Measurements from ENCODE around the gene DNAJC18.
A peak's percentile ranks its signal among the peaks of the same experiment; 100 is the strongest.
"Not testable (repeated sequence)": the region's sequence is repeated elsewhere in the genome, so short reads cannot be mapped to it uniquely, and the experiment has no call there.

DNAJC18 gene

GRCh38 chr5:139460455-139460854 is 21.1 kb upstream of the DNAJC18 start:
- DNase-seq: no peak

GRCh38 chr5:139459451-139459934 is 20.2 kb upstream of the DNAJC18 start:
- peak; percentile 14 for DNase-seq

DNA sequence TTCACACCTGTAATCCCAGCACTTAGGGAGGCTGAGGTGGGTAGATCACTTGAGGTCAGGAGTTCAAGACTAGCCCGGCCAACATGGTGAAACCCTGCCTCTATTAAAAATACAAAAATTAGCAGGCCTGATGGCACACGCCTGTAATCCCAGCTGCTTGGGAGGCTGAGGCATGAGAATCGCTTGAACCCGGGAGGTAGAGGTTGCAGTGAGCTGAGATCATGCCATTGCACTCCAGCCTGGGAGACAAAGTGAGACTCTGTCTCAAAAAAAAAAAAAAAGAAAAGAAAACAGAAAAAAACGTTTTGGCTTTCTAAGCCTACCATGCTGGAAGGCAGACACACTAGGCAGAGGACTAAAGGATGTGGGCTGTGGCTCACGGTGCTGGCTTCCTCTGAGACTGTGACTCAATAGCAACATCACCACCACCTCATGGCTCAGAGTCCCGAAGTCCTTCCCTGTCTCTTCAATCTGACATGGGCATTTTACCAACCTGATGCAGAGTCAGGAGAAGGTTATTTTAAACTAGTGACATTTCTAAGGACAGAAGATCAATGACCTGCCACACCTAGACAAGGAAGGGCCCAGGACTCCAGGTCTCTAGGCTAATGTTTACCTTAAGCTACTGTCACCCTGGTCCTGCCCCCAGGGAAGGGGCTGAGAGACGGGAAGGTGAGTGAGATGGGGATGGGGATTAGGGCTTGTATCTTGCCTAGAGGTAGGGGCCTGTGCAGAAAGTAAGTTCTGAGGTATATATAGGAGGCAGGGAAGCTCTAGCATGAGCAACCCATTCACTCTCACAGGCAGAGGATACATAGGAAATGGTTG is 19.5 kb upstream of the DNAJC18 start:
- DNase-seq: no peak

- DNase-seq: no peak
Measured at GRCh38 chr5:139457653-139458306, 18.5 kb upstream of the DNAJC18 start.

DNA sequence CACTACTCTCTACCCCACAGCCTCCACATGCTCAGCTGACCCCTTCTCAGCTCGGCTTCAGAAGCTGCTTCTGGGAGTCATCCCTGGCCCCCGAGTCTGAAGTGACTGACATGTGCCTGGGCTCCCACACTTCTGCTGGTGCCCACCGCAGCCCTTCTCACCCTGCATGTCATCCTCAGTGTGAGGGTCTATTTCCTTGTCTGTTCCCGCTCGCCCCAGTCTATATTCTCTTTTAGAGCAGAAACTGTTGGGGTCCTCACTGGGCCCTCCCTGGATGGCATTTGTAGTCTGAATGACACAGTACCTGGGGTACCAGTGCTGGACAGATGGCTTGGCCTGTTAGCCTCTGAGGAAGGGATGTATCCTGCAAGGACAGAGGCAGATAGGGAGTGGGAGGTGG is 17.9 kb upstream of the DNAJC18 start:
- no peak for DNase-seq

GRCh38 chr5:139456776-139457175 is 17.5 kb upstream of the DNAJC18 start:
- DNase-seq: no peak

GRCh38 chr5:139454568-139455290 is 15.4 kb upstream of the DNAJC18 start:
- no peak for DNase-seq

DNA sequence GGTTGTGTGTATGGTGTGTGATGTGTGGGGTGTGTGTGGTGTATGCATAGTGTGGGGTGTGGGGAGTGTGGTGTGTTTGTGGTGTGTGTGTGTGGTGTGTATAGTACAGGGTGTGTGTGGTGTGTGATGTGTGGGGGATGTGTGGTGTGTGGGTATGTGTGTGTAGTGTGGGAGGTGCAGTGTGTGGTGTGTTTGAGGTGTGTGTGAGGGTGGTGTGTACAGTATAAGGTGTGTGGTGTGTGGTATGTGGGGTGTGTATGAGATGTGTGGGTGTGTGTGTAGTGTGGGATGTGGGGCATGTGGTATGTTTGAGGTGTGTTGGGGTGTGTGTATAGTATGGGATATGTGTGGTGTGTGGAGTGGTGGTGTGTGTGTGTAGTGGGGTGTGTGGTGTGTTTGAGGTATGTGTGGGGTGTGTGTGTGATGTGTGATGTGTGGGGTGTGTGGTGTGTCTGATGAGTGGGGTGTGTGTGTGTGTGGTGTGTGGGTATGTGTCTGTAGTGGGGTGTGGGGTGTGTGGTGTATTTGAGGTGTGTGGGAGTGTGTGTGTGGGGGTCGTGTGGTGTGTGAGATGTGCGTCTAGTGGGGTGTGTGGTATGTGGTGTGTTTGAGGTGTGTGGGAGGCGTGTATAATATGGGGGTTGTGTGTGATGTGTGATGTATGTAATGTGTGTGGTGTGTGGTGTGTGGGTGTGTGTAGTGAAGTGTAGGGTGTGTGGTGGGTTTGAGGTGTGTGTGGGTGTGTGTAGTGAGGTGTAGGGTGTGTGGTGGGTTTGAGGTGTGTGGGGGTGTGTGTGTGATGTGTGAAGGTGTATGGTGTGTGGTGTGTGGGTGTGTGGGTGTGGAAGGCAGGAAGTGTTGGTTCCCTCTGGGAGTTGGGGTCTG is 14.6 kb upstream of the DNAJC18 start:
- DNase-seq: no peak

DNA sequence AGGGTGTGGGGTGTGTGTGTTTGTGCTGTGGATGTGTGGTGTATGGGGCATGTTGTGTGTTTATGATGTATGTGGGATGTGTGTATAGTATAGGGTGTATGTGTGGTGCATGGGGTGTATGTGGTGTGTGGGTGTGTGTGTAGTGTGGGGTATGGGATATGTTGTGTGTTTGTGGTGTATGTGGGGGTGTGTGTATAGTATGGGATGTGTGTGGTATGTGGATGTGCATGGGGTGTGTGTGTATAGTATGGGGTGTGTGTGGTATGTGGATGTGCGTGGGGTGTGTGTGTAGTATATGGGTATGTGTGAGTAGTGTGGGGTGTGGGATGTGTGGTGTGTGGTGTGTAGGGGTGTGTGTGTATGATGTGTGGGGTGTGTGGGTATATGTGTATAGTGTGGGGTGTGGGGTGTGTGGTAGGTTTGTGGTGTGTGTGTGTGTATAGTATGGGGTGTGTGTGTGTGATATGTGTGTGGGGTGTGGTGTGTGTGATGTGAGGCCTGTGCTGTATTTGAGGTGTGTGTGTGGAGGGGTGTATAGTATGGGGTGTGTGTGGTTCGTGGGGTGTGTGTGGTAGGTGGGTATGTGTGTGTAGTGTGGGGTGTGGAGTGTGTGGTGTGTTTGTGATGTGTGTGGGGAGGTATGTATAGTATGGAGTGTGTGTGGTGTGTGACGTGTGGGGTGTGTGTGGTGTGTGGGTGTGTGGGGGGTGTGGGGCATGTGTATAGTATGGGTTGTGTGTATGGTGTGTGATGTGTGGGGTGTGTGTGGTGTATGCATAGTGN is 12.7 kb upstream of the DNAJC18 start:
- no peak for DNase-seq

DNA sequence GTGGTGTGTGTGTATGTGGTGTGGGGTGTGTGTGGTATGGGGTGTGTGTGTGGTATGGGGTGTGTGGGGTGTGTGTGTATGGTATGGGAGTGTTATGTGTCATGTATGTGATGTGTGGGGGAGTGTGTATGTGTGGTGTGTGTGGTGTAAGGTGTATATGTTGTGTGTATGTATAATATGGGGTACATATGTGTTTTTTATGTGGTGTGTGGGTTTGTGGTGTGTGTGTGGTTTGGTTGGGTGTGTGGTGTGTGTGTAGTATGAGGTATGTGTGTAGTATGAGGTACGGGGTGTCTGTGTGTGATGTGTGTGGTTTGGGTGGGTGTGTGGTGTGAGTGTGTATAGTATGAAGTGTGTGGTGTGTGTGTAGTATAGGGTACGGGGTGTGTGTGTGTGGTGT is 11.9 kb upstream of the DNAJC18 start:
- DNase-seq: no peak

DNA sequence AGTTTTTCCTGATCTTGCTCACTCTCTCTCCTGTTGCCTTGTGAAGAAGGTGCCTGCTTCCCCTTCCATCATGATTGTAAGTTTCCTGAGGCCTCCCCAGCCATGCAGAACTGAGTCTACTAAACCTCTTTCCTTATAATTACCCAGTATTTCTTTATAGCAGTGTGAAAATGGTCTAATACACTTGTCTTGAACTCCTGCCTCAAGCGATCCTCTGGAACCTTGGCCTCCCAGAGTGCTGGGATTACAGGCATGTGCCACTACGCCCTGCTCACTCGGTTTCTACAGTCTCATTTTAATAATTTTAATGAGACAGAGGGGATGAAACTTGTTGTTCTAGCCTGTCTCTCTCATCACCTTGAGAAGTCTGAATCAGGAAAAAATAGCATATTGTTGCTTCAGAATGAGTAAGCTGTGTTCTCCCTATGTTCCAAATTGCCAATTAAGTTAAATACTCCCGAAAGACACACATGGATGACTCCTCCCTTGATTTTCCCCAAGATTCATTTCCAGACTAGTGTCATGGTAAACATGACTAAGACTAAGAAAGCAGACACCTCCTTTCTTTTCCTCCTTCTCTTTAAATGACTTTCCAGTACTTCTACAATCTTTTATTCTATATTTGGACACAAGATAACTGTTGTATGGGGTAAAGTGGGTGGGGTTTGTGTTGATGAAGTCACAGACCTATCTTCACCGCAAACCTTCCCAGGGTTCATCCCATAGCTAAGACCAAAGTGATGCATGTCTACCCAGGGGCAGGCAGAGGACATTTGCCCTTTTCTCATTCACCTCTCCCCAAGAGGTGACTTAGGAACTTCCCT is 7.8 kb upstream of the DNAJC18 start:
- DNase-seq: no peak

DNA sequence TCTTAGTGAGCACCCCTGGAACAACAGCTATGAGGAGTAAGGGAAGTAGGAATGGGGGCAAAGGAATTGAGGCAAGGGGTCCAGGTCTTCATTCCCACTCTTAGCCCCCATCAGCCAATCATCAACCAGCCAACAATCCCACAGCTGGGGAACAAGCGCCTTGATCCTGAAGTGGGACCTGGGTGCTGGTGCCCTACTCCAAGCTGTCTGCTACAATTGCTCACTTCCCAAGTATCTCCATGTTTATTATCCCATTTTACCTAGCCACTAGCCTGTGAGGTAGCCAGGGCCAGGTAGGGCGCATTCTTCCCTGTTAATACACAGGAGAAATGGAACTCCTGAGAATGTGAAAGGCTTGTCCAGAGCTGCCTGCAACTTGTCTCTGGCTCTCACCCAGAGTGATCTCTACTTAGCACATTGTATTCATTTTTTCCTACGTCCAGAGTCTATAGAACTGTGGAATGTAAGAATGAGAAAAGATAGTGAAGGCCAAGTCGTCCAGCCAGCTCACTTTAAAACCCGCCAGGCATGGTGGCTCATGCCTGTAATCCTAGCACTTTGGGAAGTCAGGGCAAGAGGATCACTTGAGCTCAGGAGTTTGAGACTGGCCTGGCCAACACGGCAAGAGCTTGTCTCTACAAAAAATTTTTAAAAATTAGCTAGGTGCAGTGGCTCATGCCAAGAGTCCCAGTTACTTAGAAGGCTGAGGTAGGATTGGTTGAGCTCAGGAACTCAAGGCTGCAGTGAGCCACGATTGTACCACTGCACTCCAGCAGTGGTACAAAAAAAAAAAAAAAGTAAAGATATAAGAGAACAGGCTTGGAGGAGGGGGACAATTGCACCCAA is 6.2 kb upstream of the DNAJC18 start:
- no peak for DNase-seq

GRCh38 chr5:139443831-139444453 is 4.6 kb upstream of the DNAJC18 start:
- DNase-seq: no peak

DNA sequence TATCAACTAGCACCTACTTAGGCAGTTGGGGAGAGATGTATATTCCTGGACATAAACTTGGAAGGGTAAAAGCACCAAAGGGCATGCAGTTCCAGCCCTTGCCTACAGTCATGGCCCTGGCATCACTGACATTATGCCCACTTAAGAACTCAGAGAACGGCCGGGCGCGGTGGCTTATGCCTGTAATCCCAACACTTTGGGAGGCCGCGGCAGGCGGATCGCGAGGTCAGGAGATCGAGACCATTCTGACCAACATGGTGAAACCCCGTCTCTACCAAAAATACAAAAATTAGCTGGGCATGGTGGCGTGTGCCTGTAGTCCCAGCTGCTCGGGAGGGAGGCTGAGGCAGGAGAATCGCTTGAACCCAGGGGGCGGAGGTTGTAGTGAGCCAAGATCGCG is 1.1 kb upstream of the DNAJC18 start:
- not testable (repeated sequence) for DNase-seq

- DNase-seq: no peak
Measured at GRCh38 chr5:139438707-139439012, 665 bp downstream of the DNAJC18 start.

DNA sequence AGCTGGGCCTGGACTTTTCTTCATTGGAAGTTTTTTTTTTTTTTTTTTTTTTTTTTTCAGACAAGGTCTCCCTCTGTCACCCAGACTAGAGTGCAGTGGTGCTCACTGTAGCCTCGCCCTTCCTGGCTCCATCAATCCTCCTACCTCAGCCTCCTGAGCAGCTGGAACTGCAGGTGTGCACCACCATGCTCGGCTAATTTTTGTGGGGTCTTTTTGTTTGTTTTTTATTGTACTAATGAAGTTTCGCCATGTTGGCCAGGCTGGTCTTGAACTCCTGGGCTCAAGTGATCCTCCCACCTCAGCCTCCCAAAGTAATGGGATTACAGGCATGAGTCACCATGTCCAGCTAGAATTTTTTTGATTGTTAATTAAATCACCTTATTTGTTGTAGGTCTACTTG is 3.6 kb downstream of the DNAJC18 start:
- DNase-seq: no peak

GRCh38 chr5:139431706-139432105 is 7.6 kb downstream of the DNAJC18 start:
- DNase-seq: no peak

DNA sequence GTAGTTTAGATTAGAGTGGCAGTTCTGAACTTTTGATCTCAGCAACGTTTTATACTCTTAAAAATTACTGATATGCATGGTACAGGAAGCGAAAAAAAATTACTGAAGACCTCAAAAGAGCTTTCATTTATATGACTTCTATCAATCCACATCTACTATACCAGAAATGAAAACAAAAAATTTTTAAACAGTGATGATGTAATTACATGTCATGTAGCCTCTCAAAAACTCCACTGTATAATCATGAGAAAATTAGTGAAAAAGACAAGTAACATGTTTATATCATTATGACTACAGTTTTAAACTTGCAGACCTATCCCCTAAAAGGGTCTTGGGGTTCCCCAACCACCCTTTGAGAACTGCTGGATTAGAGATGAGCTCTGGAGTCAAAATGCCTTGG is 9.3 kb downstream of the DNAJC18 start:
- DNase-seq: no peak

DNA sequence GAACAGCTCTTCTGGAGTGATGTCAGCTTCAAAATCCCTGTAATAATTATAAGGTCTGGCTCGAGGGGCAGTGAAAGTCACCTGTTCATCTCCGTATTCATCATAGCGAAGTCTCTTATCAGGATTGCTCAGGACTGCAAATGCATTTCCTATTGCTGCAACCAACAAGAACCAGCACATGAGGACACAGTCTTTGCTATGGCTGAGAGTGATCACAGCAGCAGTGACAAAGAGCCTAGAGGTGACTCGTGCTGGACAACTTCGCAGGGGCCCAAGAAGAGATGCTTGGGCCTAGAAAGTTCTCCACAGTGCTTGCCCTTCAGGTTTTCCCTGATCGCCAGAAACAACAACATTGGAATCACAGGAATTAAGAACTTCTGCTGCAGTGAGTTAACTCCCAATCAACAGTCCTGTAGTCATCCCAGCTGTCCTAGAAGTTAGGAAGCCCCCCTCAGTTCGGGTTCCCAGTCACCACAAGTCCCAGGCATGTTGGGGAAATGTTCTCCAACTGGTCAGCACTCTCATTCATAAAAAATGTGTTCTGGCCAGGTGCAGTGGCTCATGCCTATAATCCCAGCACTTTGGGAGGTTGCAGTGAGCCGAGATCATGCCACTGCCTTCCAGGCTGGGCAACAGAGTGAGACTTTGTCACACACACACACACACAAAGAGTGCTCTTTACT is 13.0 kb downstream of the DNAJC18 start:
- DNase-seq: no peak

Measured in DMS153 (cell line).